ENCODE measurements around the gene MCFD2. TPM values are rescaled to one million over a fixed set of nuclear protein-coding genes. Genes with fewer than 3 reads are reported as not detected.

Gene MCFD2
- total RNA-seq, 1 donor from 2014 or later: 89.4 TPM

DNA sequence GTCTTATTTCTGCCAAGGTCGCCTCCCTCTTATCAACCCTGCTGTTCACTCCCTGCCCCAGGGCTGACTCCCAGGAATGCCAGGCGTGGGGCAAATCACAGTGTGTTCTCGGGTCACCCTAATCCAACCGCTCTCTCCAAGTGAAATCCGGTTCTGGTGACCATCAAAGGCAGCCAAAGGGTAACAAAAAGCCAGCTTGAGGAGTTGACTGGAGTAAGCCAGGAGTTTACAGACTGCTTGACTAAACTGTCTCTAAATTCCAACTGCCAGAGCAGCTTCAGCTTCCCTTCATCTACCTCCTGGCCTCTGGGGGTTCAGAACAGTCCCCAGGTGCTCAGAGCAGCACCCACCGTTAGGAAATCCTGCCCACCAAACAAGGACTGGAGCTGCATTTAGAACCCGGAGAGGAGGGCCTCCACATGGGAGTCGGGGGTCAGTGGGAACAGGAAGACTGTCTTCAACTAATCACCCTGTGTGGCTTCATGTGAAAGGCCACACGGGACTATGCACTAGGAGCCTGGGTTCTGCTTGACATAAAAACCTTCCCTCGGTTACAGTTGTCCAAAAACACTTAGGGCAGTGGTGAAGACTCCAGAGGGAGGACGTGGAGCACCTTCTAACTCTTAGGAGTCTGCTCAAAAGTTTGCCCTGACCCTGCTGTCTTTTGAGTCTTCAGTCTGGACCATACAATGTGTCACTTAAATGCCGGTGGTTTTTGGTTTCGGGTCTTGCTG lies 24.2 kb upstream of the MCFD2 start:
- peak overlapping the region; percentile 69 to 90 for H3K4me3 ChIP-seq
- no peak for DNase-seq (ENCODE audit: extremely low spot score in 2 of 2)
- H3K9me3 ChIP-seq: no peaks in the 10 kb centered on the region
- peaks cover 29% of the 10 kb centered on the region for H3K4me1 ChIP-seq
- H3K27ac ChIP-seq: peak overlapping the region; percentile 95
- no peaks in the 10 kb centered on the region for H3K27me3 ChIP-seq
- no peaks in the 10 kb centered on the region for H3K36me3 ChIP-seq
- intact Hi-C loops (cut with DNase I): no loop called here
- TF ChIP-seq, protein P1, sequence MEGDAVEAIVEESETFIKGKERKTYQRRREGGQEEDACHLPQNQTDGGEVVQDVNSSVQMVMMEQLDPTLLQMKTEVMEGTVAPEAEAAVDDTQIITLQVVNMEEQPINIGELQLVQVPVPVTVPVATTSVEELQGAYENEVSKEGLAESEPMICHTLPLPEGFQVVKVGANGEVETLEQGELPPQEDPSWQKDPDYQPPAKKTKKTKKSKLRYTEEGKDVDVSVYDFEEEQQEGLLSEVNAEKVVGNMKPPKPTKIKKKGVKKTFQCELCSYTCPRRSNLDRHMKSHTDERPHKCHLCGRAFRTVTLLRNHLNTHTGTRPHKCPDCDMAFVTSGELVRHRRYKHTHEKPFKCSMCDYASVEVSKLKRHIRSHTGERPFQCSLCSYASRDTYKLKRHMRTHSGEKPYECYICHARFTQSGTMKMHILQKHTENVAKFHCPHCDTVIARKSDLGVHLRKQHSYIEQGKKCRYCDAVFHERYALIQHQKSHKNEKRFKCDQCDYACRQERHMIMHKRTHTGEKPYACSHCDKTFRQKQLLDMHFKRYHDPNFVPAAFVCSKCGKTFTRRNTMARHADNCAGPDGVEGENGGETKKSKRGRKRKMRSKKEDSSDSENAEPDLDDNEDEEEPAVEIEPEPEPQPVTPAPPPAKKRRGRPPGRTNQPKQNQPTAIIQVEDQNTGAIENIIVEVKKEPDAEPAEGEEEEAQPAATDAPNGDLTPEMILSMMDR (IDR thresholded peaks at IDR 0.05): no peak
- TF ChIP-seq POLR2AphosphoS5 (IDR thresholded peaks at IDR 0.05; ENCODE audit: insufficient read depth in 1 of 2, low read depth in 1 of 2): no peak
- TF ChIP-seq POLR2A (IDR thresholded peaks at IDR 0.05): no peak

- intact Hi-C loops (cut with DNase I): no loop called here
- Histone ChIP-seq H3K36me3 (no peaks in the 10 kb centered on the region), H3K4me1 (peaks cover 13% of the 10 kb centered on the region), H3K9me3 (no peaks in the 10 kb centered on the region), H3K4me3 (no peak overlapping the region), H3K27me3 (no peaks in the 10 kb centered on the region), H3K27ac (no peak overlapping the region)
- TF ChIP-seq POLR2A (IDR thresholded peaks at IDR 0.05) (no peak), POLR2AphosphoS5 (IDR thresholded peaks at IDR 0.05; ENCODE audit: insufficient read depth in 1 of 2, low read depth in 1 of 2) (no peak)
- TF ChIP-seq, protein P1 (IDR thresholded peaks at IDR 0.05): no peak
- DNase-seq (ENCODE audit: extremely low spot score in 2 of 2): no peak
Observed at GRCh38 chr2:46937471-46937901, 21.9 kb upstream of the MCFD2 start.

DNA sequence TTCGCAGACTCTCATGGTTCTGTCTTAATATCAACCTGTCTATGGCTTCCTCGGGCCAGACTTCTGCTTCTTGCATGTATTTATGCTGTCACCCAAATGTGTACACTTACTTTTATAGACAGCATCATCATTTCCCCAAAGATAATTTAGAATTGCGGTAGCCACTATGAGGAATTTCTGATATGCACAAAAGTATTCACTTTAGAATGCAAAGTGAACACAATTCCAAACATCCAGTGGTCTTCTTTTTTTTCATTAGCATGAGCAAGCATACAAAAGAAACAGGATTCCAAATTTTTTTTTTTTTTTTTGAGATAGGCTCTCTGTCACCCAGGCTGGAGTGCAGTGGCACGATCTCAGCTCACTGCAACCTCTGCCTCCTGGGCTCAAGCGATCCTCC lies 21.0 kb upstream of the MCFD2 start:
- TF ChIP-seq POLR2AphosphoS5 (IDR thresholded peaks at IDR 0.05; ENCODE audit: insufficient read depth in 1 of 2, low read depth in 1 of 2) (no peak), POLR2A (IDR thresholded peaks at IDR 0.05) (no peak)
- TF ChIP-seq, protein P1 (IDR thresholded peaks at IDR 0.05): no peak
- Histone ChIP-seq H3K4me3 (no peak overlapping the region), H3K4me1 (peaks cover 12% of the 10 kb centered on the region), H3K27me3 (no peaks in the 10 kb centered on the region), H3K27ac (no peak overlapping the region), H3K9me3 (no peaks in the 10 kb centered on the region), H3K36me3 (no peaks in the 10 kb centered on the region)
- no peak for DNase-seq (ENCODE audit: extremely low spot score in 2 of 2)
- intact Hi-C loops (cut with DNase I): no loop called here

GRCh38 chr2:46935071-46935470 lies 19.5 kb upstream of the MCFD2 start:
- DNase-seq (ENCODE audit: extremely low spot score in 2 of 2): no peak
- no peaks in the 10 kb centered on the region for H3K36me3 ChIP-seq
- H3K4me3 ChIP-seq: no peak overlapping the region
- H3K4me1 ChIP-seq: peaks cover 7% of the 10 kb centered on the region
- H3K27me3 ChIP-seq: no peaks in the 10 kb centered on the region
- no peak overlapping the region for H3K27ac ChIP-seq
- intact Hi-C loops (cut with DNase I): no loop called here
- H3K9me3 ChIP-seq: no peaks in the 10 kb centered on the region
- TF ChIP-seq, protein P1 (IDR thresholded peaks at IDR 0.05): no peak
- TF ChIP-seq POLR2AphosphoS5 (IDR thresholded peaks at IDR 0.05; ENCODE audit: insufficient read depth in 1 of 2, low read depth in 1 of 2): no peak
- TF ChIP-seq POLR2A (IDR thresholded peaks at IDR 0.05): no peak

DNA sequence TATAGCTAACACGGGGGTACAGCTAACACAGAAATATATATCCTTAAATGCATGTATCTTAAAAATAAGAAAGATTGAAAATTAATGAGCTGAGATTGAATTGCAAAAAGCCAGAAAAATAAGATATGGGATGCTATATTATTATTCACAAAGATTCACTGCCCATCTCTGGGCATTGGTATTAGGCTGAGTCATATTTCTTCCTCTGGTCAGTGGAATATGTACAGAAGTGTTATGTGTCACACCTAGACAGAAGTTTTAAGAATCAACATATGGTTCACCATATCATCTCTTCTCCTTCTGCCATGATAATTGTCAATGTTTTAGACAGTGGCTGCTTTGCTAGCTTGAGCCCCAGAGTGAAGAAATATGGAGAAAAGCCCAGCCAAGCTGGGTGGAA lies 14.0 kb upstream of the MCFD2 start:
- Histone ChIP-seq H3K4me3 (no peak overlapping the region), H3K27ac (no peak overlapping the region), H3K27me3 (no peaks in the 10 kb centered on the region), H3K4me1 (no peaks in the 10 kb centered on the region), H3K9me3 (no peaks in the 10 kb centered on the region), H3K36me3 (no peaks in the 10 kb centered on the region)
- intact Hi-C loops (cut with DNase I): no loop called here
- DNase-seq (ENCODE audit: extremely low spot score in 2 of 2): no peak
- TF ChIP-seq POLR2A (IDR thresholded peaks at IDR 0.05) (no peak), POLR2AphosphoS5 (IDR thresholded peaks at IDR 0.05; ENCODE audit: insufficient read depth in 1 of 2, low read depth in 1 of 2) (no peak)
- TF ChIP-seq, protein P1 (IDR thresholded peaks at IDR 0.05): no peak

All from vagina (tissue), 2 donors.